ENCODE data around the gene EPHA6.

GRCh38 chr3:97430601-97431000, 616.2 kb downstream of the EPHA6 start:
- TF ChIP-seq POLR2A (IDR thresholded peaks at IDR 0.05; ENCODE audit: low read depth, low read length) (no peak), POLR2AphosphoS5 (IDR thresholded peaks at IDR 0.05; ENCODE audit: low read depth, low read length) (no peak), TAF1 (IDR thresholded peaks at IDR 0.05; ENCODE audit: low read depth, low read length) (no peak), SPI1 (IDR thresholded peaks at IDR 0.05; ENCODE audit: low read depth, low read length) (no peak)
